Lung (tissue), 12 donors: Measurements from ENCODE around the gene ALKBH2. TPM values are rescaled to one million over a fixed set of nuclear protein-coding genes. Genes with fewer than 3 reads are reported as not detected.
"Not testable (repeated sequence)": the region's sequence is repeated elsewhere in the genome, so short reads cannot be mapped to it uniquely, and the experiment has no call there.

Experiments used
- ATAC-seq: fragments of 200-7000 bp; cut with Tn5 transposase; one replicate; pipeline ENCODE4 v1.9.1; 2020; ENCODE audit warnings: moderate number of reproducible peaks; ENCODE audit not compliant: insufficient read depth, low FRiP score
- DNase-seq, 3 donors: peaks; one replicate each; pipeline ENCODE4 v3.0.0-alpha.2; 2013 to 2017
- H3K27ac ChIP-seq, 2 donors: one replicate each; pipeline ENCODE4 v1.5.1; 2013; ENCODE audit warnings: mild to moderate bottlenecking in 2 of 2, moderate library complexity in 2 of 2, control low read depth in 1 of 2, inconsistent platforms in 1 of 2, low read depth in 1 of 2, low read length in 1 of 2
- H3K27me3 ChIP-seq, 3 donors: one replicate each; pipeline ENCODE4 v1.5.1; 2013; ENCODE audit warnings: low read length in 2 of 3; ENCODE audit not compliant: control insufficient read depth in 3 of 3, insufficient read depth in 3 of 3
- H3K36me3 ChIP-seq, 4 donors: one replicate each; pipeline ENCODE4 v1.5.1; 2013; ENCODE audit warnings: low read length in 4 of 4, mild to moderate bottlenecking in 1 of 4, moderate library complexity in 1 of 4; ENCODE audit not compliant: control insufficient read depth in 4 of 4, insufficient read depth in 4 of 4
- H3K4me1 ChIP-seq, 5 donors: one replicate each; pipeline ENCODE4 v1.5.1; 2013; ENCODE audit warnings: low read length in 5 of 5, mild to moderate bottlenecking in 2 of 5, moderate library complexity in 1 of 5; ENCODE audit not compliant: control insufficient read depth in 5 of 5, insufficient read depth in 5 of 5
- H3K4me3 ChIP-seq: one replicate; pipeline ENCODE4 v1.5.1; 2013; ENCODE audit warnings: mild to moderate bottlenecking, control low read depth, moderate library complexity
- H3K9ac ChIP-seq, 2 donors: one replicate each; pipeline ENCODE4 v1.5.1; 2013; ENCODE audit warnings: low read length in 2 of 2, control low read depth in 1 of 2; ENCODE audit not compliant: insufficient read depth in 1 of 2
- H3K9me3 ChIP-seq, 4 donors: one replicate each; pipeline ENCODE4 v1.5.1; 2013; ENCODE audit warnings: low read length in 3 of 4, mild to moderate bottlenecking in 1 of 4, moderate library complexity in 1 of 4; ENCODE audit not compliant: control insufficient read depth in 4 of 4, insufficient read depth in 3 of 4
- CTCF ChIP-seq: IDR thresholded peaks from 2 replicates; pipeline ENCODE4 v1.5.1; 2012; ENCODE audit warnings: mild to moderate bottlenecking; ENCODE audit errors: control extremely low read depth, extremely low read depth
- WGBS, 2 donors: extraction: QIAGEN DNeasy Blood & Tissue Kit; methylation state at CpG; one replicate each; pipeline ENCODE4 v1.1.7; 2013; 5-methylcytosine and 5-hydroxymethylcytosine counted together
- polyA plus RNA-seq, 2 donors: library from polyadenylated mRNA; stranded (reverse); fragments of 200-250 nt; gene quantifications; one replicate each; pipeline ENCODE4 v1.2.1, GENCODE V29; 2013
- total RNA-seq, 2 donors: library from RNA; depleted of rRNA in 1 of 2; stranded (reverse); fragments of >200 nt in 1 of 2; gene quantifications; one replicate each; pipeline ENCODE4 v1.2.1, GENCODE V29; 2014 to 2021
- donor health status: control.
- donor health status: control.
- donor health status: Bipolar disorder and iron deficiency.
- donor health status: healthy.
- donor health status: DM: yes; HTN: yes; CAD: no.

Gene ALKBH2
- total and polyA plus RNA-seq, 4 donors: 10.7 to 42.5 (median 19.1) TPM

GRCh38 chr12:109052097-109052413 is 41.2 kb downstream of the ALKBH2 start:
- Histone ChIP-seq H3K27me3 (no peaks in the 10 kb centered on the region), H3K36me3 (peaks cover 0 to 3% (median 0%) of the 10 kb centered on the region in 4 donors), H3K4me3 (peak overlapping the region; percentile 86), H3K27ac (peak overlapping the region; percentile 91 to 92), H3K4me1 (peaks cover 0 to 11% (median 7%) of the 10 kb centered on the region in 5 donors), H3K9me3 (no peaks in the 10 kb centered on the region), H3K9ac (peak overlapping the region in 1 of 2 donors; percentile 34)
- no peak for TF ChIP-seq CTCF
- DNase-seq: no peak
- WGBS, 2 donors: 5 to 9% methylated on average over 6 of the region's 6 CpGs
- ATAC-seq: no peak

GRCh38 chr12:109049794-109050193 is 43.5 kb downstream of the ALKBH2 start:
- H3K4me1 ChIP-seq: peaks cover 0 to 11% (median 5%) of the 10 kb centered on the region in 5 donors
- WGBS, 2 donors: 79 to 86% methylated on average over 8 of the region's 8 CpGs
- H3K9me3 ChIP-seq, H3K27me3 ChIP-seq, DNase-seq, H3K36me3 ChIP-seq, ATAC-seq, H3K9ac ChIP-seq, H3K27ac ChIP-seq, H3K4me3 ChIP-seq: not testable (repeated sequence)

GRCh38 chr12:109048706-109049105 is 44.6 kb downstream of the ALKBH2 start:
- ATAC-seq, H3K4me3 ChIP-seq, DNase-seq, H3K36me3 ChIP-seq, H3K27me3 ChIP-seq, H3K27ac ChIP-seq, H3K9me3 ChIP-seq, H3K9ac ChIP-seq, H3K4me1 ChIP-seq: not testable (repeated sequence)
- WGBS, 2 donors: 60 to 65% methylated on average over 3 of the region's 3 CpGs

GRCh38 chr12:109047081-109047805 is 46.0 kb downstream of the ALKBH2 start:
- Histone ChIP-seq H3K9ac (no peak overlapping the region), H3K4me3 (no peak overlapping the region), H3K36me3 (no peaks in the 10 kb centered on the region), H3K4me1 (peaks cover 0 to 2% (median 0%) of the 10 kb centered on the region in 5 donors), H3K9me3 (no peaks in the 10 kb centered on the region), H3K27me3 (no peaks in the 10 kb centered on the region), H3K27ac (no peak overlapping the region)
- no peak for DNase-seq
- WGBS, 2 donors: 64 to 79% methylated on average over 8 of the region's 8 CpGs
- no peak for TF ChIP-seq CTCF
- no peak for ATAC-seq
